PFSK-1 (cell line): ENCODE data around the gene APBB2.

ENCODE experiments used
- FOXP2 ChIP-seq: optimal IDR thresholded peaks from 2 replicates; pipeline ENCODE3; 2011; ENCODE audit warnings: borderline replicate concordance, control low read depth, inconsistent platforms; ENCODE audit not compliant: insufficient read depth; ENCODE audit errors: extremely low read length, extremely low read depth
- POLR2AphosphoS5 ChIP-seq: IDR thresholded peaks from 2 replicates; pipeline ENCODE4 v1.6.1; 2012; ENCODE audit warnings: low read depth, mild to moderate bottlenecking, control low read depth, low read length, moderate library complexity
- REST ChIP-seq, 2 experiments: IDR thresholded peaks; 2 replicates each; pipeline versions ENCODE4 v1.6.1 to v1.8.0; 2011 to 2012; ENCODE audit warnings: low read depth in 2 of 2, low read length in 2 of 2, control low read depth in 1 of 2, inconsistent platforms in 1 of 2, mild to moderate bottlenecking in 1 of 2, moderate library complexity in 1 of 2; ENCODE audit not compliant: insufficient read depth in 1 of 2
- SIN3A ChIP-seq: IDR thresholded peaks from 2 replicates; pipeline ENCODE4 v1.6.1; 2012; ENCODE audit warnings: mild to moderate bottlenecking, low read length, moderate library complexity, borderline replicate concordance; ENCODE audit not compliant: insufficient read depth
- TAF1 ChIP-seq: IDR thresholded peaks from 2 replicates; pipeline ENCODE4 v1.6.1; 2012; ENCODE audit warnings: low read length, control low read depth, borderline replicate concordance; ENCODE audit not compliant: insufficient read depth

Gene APBB2

DNA sequence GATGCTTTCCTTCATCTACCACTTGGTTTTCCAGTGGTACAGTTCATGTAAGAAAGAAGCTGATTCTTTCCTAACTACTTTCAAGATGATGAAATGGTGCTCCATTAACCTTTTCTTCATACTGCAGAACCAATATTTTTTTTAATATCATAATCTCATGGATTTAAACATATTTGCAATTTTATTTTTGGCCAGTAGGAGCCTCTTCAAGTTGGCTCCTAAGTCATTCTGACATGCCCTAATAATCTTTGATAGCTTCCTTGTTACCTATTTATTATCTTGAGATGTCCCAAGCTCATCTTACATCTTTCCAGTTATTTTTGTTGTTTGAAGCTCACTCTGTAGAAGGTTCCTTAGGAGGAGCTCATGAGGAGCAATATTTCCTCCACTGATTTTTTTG lies 170.2 kb downstream of the APBB2 start:
- no peak for TF ChIP-seq SIN3A
- no peak for TF ChIP-seq FOXP2
- TF ChIP-seq TAF1: no peak
- no peak for TF ChIP-seq POLR2AphosphoS5
- no peak for TF ChIP-seq REST (IDR thresholded peaks at IDR 0.05; ENCODE audit: insufficient read depth in 1 of 2, low read depth in 2 of 2, low read length in 2 of 2)

GRCh38 chr4:41043465-41043864 lies 170.9 kb downstream of the APBB2 start:
- TF ChIP-seq SIN3A: no peak
- TF ChIP-seq TAF1: no peak
- no peak for TF ChIP-seq POLR2AphosphoS5
- TF ChIP-seq FOXP2: no peak
- no peak for TF ChIP-seq REST (IDR thresholded peaks at IDR 0.05; ENCODE audit: insufficient read depth in 1 of 2, low read depth in 2 of 2, low read length in 2 of 2)

- no peak for TF ChIP-seq POLR2AphosphoS5
- no peak for TF ChIP-seq FOXP2
- TF ChIP-seq REST (IDR thresholded peaks at IDR 0.05; ENCODE audit: insufficient read depth in 1 of 2, low read depth in 2 of 2, low read length in 2 of 2): no peak
- no peak for TF ChIP-seq SIN3A
- TF ChIP-seq TAF1: no peak
These were observed 172.8 kb downstream of the APBB2 start for GRCh38 chr4:41041551-41041950.

DNA sequence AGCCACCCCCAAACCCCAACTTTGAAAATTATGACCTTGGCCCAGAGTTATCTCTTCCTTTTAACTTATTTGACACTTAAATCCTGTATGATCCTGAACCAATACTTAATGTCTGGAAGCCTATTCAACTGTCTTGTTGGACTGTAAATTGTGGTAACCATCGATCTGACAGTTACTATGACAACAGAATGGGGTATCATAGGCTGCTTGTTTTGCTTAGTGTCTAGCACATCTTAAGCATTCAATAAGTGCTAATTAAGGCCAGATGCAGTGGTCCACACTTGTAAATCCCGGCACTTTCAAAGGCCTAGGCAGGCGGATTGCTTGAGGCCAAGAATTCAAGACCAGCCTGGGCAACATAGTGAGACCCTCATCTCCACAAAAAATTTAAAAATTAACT lies 175.0 kb downstream of the APBB2 start:
- no peak for TF ChIP-seq TAF1
- TF ChIP-seq REST (IDR thresholded peaks at IDR 0.05; ENCODE audit: insufficient read depth in 1 of 2, low read depth in 2 of 2, low read length in 2 of 2): no peak
- no peak for TF ChIP-seq SIN3A
- TF ChIP-seq FOXP2: no peak
- no peak for TF ChIP-seq POLR2AphosphoS5

GRCh38 chr4:41038304-41038703 lies 176.0 kb downstream of the APBB2 start:
- TF ChIP-seq FOXP2: no peak

DNA sequence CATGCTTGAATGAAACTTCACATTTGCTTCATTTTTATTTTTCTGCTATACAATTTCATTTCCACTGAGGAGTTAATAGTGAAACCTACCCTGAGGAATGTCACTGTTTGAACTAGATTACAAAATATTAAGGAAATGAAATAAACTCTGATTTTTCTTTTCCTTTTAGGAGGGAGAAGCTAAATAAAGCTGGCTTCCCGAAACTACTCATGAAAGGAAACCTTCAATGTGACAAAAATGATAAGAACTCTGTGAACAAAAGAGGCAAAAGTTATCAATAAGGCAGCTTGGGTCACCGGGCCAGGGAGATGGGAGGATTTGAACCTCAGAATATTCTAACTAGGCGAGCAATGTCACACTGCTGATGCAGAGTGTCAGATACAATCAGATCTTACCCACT lies 185.2 kb downstream of the APBB2 start:
- no peak for TF ChIP-seq SIN3A
- no peak for TF ChIP-seq REST (IDR thresholded peaks at IDR 0.05; ENCODE audit: insufficient read depth in 1 of 2, low read depth in 2 of 2, low read length in 2 of 2)
- TF ChIP-seq TAF1: no peak
- no peak for TF ChIP-seq FOXP2
- no peak for TF ChIP-seq POLR2AphosphoS5
